CD4-positive, CD25-positive, alpha-beta regulatory T cell (primary cell): ENCODE data around the gene VDR. TPM values are rescaled to one million over a fixed set of nuclear protein-coding genes. Genes with fewer than 3 reads are reported as not detected.

Experiments used
- ATAC-seq, 2 donors: fragments of 150-1000 bp; cut with Tn5 transposase; one replicate each; pipeline ENCODE4 v1.10.0; 2021; ENCODE audit warnings: low read depth in 2 of 2, moderate number of reproducible peaks in 2 of 2, moderate library complexity in 1 of 2
- DNase-seq, 3 donors: peaks; one replicate each; pipeline versions ENCODE4 v3.0.0 to v3.0.0-alpha.2; 2012 to 2022; ENCODE audit warnings: mixed read lengths in 1 of 3
- H3K27ac ChIP-seq: one replicate; pipeline ENCODE4 v1.7.0; 2013; ENCODE audit warnings: mild to moderate bottlenecking, low read length; ENCODE audit not compliant: insufficient read depth, poor library complexity, severe bottlenecking
- H3K27me3 ChIP-seq: one replicate; pipeline ENCODE4 v1.7.0; 2013; ENCODE audit warnings: low read length; ENCODE audit not compliant: control insufficient read depth, insufficient read depth
- H3K36me3 ChIP-seq: one replicate; pipeline ENCODE4 v1.7.0; 2013; ENCODE audit warnings: mild to moderate bottlenecking, low read length, moderate library complexity; ENCODE audit not compliant: control insufficient read depth, insufficient read depth
- H3K4me1 ChIP-seq: 2 replicates; pipeline ENCODE4 v1.7.0; 2013; ENCODE audit warnings: mild to moderate bottlenecking, low read length; ENCODE audit not compliant: insufficient read depth, control insufficient read depth, poor library complexity, severe bottlenecking
- H3K4me3 ChIP-seq: one replicate; pipeline ENCODE4 v1.7.0; 2013; ENCODE audit warnings: low read depth, mild to moderate bottlenecking, low read length, moderate library complexity
- H3K9me3 ChIP-seq, 2 experiments: 1 replicate in 1 of 2; 2 replicates in 1 of 2; pipeline ENCODE4 v1.7.0; 2013; ENCODE audit warnings: low read length in 2 of 2, mild to moderate bottlenecking in 1 of 2, moderate library complexity in 1 of 2; ENCODE audit not compliant: control insufficient read depth in 2 of 2
- H3K27ac Mint-ChIP-seq, 3 donors: one replicate each; pipeline ENCODE4 v1.8.0; 2020 to 2022; ENCODE audit warnings: mild to moderate bottlenecking in 3 of 3, mixed read lengths in 3 of 3, moderate library complexity in 2 of 3
- H3K27me3 Mint-ChIP-seq: one replicate; pipeline ENCODE4 v1.8.0; 2022; ENCODE audit warnings: mild to moderate bottlenecking, mixed read lengths
- H3K36me3 Mint-ChIP-seq: one replicate; pipeline ENCODE4 v1.8.0; 2020; ENCODE audit warnings: mixed read lengths
- H3K4me1 Mint-ChIP-seq, 4 donors: one replicate each; pipeline ENCODE4 v1.8.0; 2020 to 2022; ENCODE audit warnings: mixed read lengths in 4 of 4, mild to moderate bottlenecking in 1 of 4
- H3K4me3 Mint-ChIP-seq, 4 donors: one replicate each; pipeline ENCODE4 v1.8.0; 2020 to 2022; ENCODE audit warnings: mild to moderate bottlenecking in 4 of 4, mixed read lengths in 4 of 4, moderate library complexity in 3 of 4
- H3K9me3 Mint-ChIP-seq, 7 donors: one replicate each; pipeline ENCODE4 v1.8.0; 2020 to 2022; ENCODE audit warnings: mixed read lengths in 7 of 7, mild to moderate bottlenecking in 3 of 7, moderate library complexity in 2 of 7
- polyA plus RNA-seq, 4 donors: library from polyadenylated mRNA; unstranded; fragments of 300-500 nt; fragmentation: Illumina TruSeq; gene quantifications; one replicate each; pipeline ENCODE4 v1.2.3, GENCODE V29; 2021
- total RNA-seq: library from RNA; stranded (reverse); gene quantifications from one replicate; pipeline ENCODE4 v1.2.3, GENCODE V29; 2022

The VDR gene
- total and polyA plus RNA-seq, 5 donors from 2014 or later, result 1.6 to 4.5 (median 2.8) TPM

- H3K27ac Mint-ChIP-seq, result peak overlapping the region in 1 of 3 donors; percentile 72
- H3K4me1 Mint-ChIP-seq, result peaks cover 0 to 5% (median 2%) of the 10 kb centered on the region in 4 donors
- no peak for ATAC-seq
- no peaks in the 10 kb centered on the region for H3K36me3 ChIP-seq
- no peaks in the 10 kb centered on the region for H3K9me3 ChIP-seq
- no peak overlapping the region for H3K4me3 ChIP-seq
- H3K4me1 ChIP-seq, result no peaks in the 10 kb centered on the region
- no peak for DNase-seq
- H3K27ac ChIP-seq, result no peak overlapping the region
- no peaks in the 10 kb centered on the region for H3K27me3 ChIP-seq
- no peak overlapping the region for H3K4me3 Mint-ChIP-seq
- H3K9me3 Mint-ChIP-seq, result no peaks in the 10 kb centered on the region
- peaks cover 29% of the 10 kb centered on the region for H3K27me3 Mint-ChIP-seq
- H3K36me3 Mint-ChIP-seq, result no peaks in the 10 kb centered on the region
These were observed 34.3 kb upstream of the VDR start for GRCh38 chr12:47939009-47939601.

DNA sequence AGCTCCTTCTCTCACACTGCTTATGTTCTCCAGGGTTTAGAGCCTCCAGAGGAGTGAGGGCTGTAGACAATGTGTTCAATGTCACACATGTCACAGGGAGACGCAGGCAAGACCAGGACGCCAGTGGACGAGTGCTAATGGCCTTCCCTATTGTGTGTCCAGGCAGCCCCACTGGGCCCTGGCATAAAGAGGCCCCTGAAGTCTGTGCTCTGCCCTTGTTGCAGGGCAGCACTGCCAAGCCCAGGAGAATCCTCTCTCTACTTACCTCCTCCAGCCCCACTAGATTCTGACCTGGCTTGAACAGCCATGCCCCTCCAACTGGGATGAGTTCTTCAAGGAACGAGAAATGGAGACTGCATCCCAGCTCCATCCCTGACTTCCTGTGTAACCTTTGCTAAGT is 33.8 kb upstream of the VDR start:
- DNase-seq (no peak), ATAC-seq (no peak)
- Mint-ChIP-seq H3K27ac (peak overlapping the region in 1 of 3 donors; percentile 72), H3K4me3 (no peak overlapping the region), H3K4me1 (peaks cover 0 to 5% (median 2%) of the 10 kb centered on the region in 4 donors), H3K9me3 (peaks cover 0 to 3% (median 0%) of the 10 kb centered on the region in 7 donors), H3K27me3 (peaks cover 29% of the 10 kb centered on the region), H3K36me3 (no peaks in the 10 kb centered on the region)
- H3K4me3 ChIP-seq, result no peak overlapping the region
- no peaks in the 10 kb centered on the region for H3K27me3 ChIP-seq
- H3K4me1 ChIP-seq, result no peaks in the 10 kb centered on the region
- no peaks in the 10 kb centered on the region for H3K9me3 ChIP-seq
- no peaks in the 10 kb centered on the region for H3K36me3 ChIP-seq
- H3K27ac ChIP-seq, result no peak overlapping the region

DNA sequence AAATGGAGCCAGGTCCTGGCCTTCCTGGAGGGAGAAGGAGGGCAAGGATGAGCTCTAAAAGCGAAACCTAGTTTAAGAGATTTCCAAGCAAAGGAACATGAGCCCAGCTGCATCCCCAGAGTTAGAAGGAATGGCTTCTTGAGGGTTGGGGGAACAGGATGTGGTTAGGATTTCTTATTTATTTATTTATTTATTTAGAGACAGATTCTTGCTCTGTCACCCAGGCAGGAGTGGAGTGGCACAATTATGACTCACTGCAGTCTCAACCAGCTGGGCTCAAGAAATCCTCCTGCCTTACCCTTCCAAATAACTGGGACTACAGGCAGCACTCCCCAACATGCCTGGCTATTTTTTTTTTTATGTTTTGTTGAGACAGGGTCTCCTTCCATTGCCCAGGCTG is 33.3 kb upstream of the VDR start:
- Histone ChIP-seq H3K36me3 (no peaks in the 10 kb centered on the region), H3K4me3 (no peak overlapping the region), H3K4me1 (no peaks in the 10 kb centered on the region), H3K27me3 (no peaks in the 10 kb centered on the region), H3K9me3 (no peaks in the 10 kb centered on the region), H3K27ac (no peak overlapping the region)
- no peak for ATAC-seq
- DNase-seq, result no peak
- Mint-ChIP-seq H3K4me1 (peaks cover 0 to 5% (median 2%) of the 10 kb centered on the region in 4 donors), H3K36me3 (no peaks in the 10 kb centered on the region), H3K4me3 (no peak overlapping the region), H3K27ac (no peak overlapping the region), H3K9me3 (peaks cover 0 to 3% (median 0%) of the 10 kb centered on the region in 7 donors), H3K27me3 (peaks cover 29% of the 10 kb centered on the region)

GRCh38 chr12:47935184-47935583 is 30.4 kb upstream of the VDR start:
- Histone ChIP-seq H3K36me3 (no peaks in the 10 kb centered on the region), H3K27me3 (peaks cover 4% of the 10 kb centered on the region), H3K27ac (no peak overlapping the region), H3K9me3 (no peaks in the 10 kb centered on the region), H3K4me3 (no peak overlapping the region), H3K4me1 (no peaks in the 10 kb centered on the region)
- Mint-ChIP-seq H3K9me3 (peaks cover 0 to 3% (median 0%) of the 10 kb centered on the region in 7 donors), H3K27ac (no peak overlapping the region), H3K4me1 (no peaks in the 10 kb centered on the region), H3K4me3 (no peak overlapping the region), H3K27me3 (peaks cover 27% of the 10 kb centered on the region), H3K36me3 (no peaks in the 10 kb centered on the region)
- DNase-seq (no peak), ATAC-seq (no peak)

- no peaks in the 10 kb centered on the region for H3K9me3 ChIP-seq
- H3K27me3 ChIP-seq, result peaks cover 4% of the 10 kb centered on the region
- no peak overlapping the region for H3K4me3 ChIP-seq
- Mint-ChIP-seq H3K27me3 (peaks cover 22% of the 10 kb centered on the region), H3K9me3 (peaks cover 0 to 4% (median 0%) of the 10 kb centered on the region in 7 donors), H3K36me3 (no peaks in the 10 kb centered on the region), H3K4me3 (no peak overlapping the region), H3K4me1 (no peaks in the 10 kb centered on the region), H3K27ac (no peak overlapping the region)
- no peaks in the 10 kb centered on the region for H3K36me3 ChIP-seq
- no peak overlapping the region for H3K27ac ChIP-seq
- ATAC-seq (no peak), DNase-seq (no peak)
- no peaks in the 10 kb centered on the region for H3K4me1 ChIP-seq
These were observed 26.4 kb upstream of the VDR start for GRCh38 chr12:47931187-47931586.

DNA sequence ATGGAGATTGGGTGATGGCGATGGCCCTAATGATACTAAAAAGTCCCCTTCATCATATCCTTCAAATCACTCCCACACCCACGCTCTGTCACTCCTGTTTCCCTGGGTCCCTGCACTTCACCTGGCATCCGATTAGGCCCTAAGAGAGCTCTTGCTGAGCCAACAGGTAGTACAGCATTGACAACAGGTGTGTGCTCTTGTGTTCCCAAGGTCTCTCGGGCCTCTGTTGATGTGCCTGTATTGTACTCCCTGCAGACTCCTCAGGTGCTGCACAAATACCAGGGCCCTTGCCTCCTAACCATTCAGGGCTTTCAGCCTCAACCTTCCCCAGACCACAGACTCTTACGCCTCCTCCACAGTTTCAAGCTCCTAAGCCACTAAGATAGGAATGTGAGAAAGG is 25.8 kb upstream of the VDR start:
- Mint-ChIP-seq H3K36me3 (no peaks in the 10 kb centered on the region), H3K27me3 (peaks cover 18% of the 10 kb centered on the region), H3K4me3 (no peak overlapping the region), H3K27ac (no peak overlapping the region), H3K4me1 (no peaks in the 10 kb centered on the region), H3K9me3 (peaks cover 0 to 4% (median 0%) of the 10 kb centered on the region in 7 donors)
- Histone ChIP-seq H3K9me3 (no peaks in the 10 kb centered on the region), H3K27me3 (peaks cover 4% of the 10 kb centered on the region), H3K4me1 (no peaks in the 10 kb centered on the region), H3K36me3 (no peaks in the 10 kb centered on the region), H3K4me3 (no peak overlapping the region), H3K27ac (no peak overlapping the region)
- ATAC-seq (no peak), DNase-seq (no peak)

DNA sequence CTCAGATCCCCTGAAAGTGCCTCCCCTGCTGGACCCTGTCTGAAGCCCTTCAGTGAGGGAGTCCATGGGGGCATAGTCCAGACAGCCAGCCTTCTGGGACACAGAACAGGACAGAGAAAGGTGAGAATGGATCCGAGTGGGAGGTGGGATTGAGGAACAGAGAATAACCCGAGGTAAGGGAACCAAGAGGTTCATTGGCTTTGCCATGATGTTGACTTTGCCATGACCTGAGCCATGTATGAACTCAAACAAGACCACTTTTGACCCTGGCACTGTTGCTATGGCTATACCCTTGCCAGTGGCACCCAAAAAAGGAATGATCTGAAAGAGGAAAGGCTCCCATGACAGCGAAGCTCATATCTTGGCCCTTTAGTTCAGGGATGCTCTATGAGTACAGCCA is 22.6 kb upstream of the VDR start:
- H3K9me3 Mint-ChIP-seq, result peaks cover 0 to 4% (median 0%) of the 10 kb centered on the region in 7 donors
- H3K36me3 Mint-ChIP-seq, result no peaks in the 10 kb centered on the region
- no peaks in the 10 kb centered on the region for H3K4me1 ChIP-seq
- no peak overlapping the region for H3K27ac Mint-ChIP-seq
- no peaks in the 10 kb centered on the region for H3K9me3 ChIP-seq
- H3K4me1 Mint-ChIP-seq, result no peaks in the 10 kb centered on the region
- H3K27ac ChIP-seq, result no peak overlapping the region
- DNase-seq (no peak), ATAC-seq (no peak)
- peaks cover 28% of the 10 kb centered on the region for H3K27me3 Mint-ChIP-seq
- H3K4me3 ChIP-seq, result no peak overlapping the region
- H3K36me3 ChIP-seq, result no peaks in the 10 kb centered on the region
- peaks cover 9% of the 10 kb centered on the region for H3K27me3 ChIP-seq
- no peak overlapping the region for H3K4me3 Mint-ChIP-seq

DNA sequence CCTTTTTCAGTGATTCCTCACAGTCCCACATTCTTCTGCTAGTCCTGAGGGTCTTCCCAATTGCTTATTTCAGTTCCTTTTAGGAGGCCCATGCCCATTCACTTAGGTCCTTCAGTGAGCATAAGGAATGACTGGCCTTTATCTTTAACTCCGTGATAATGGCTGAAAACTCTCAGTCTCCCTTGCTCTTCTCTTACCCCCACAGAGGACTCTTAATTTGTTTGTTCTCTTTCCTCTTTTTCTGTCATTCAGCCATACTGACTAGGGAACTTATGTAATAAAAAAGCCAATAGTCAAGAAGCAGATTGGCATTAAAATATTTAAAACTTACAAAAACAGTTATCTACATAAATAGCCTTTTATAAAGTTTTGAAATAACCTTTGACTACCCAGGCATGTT is 17.1 kb upstream of the VDR start:
- Histone ChIP-seq H3K27ac (no peak overlapping the region), H3K4me1 (no peaks in the 10 kb centered on the region), H3K4me3 (no peak overlapping the region), H3K9me3 (no peaks in the 10 kb centered on the region), H3K27me3 (peaks cover 6% of the 10 kb centered on the region), H3K36me3 (no peaks in the 10 kb centered on the region)
- Mint-ChIP-seq H3K27ac (no peak overlapping the region), H3K36me3 (no peaks in the 10 kb centered on the region), H3K9me3 (peaks cover 0 to 2% (median 0%) of the 10 kb centered on the region in 7 donors), H3K27me3 (peaks cover 38% of the 10 kb centered on the region), H3K4me1 (no peaks in the 10 kb centered on the region), H3K4me3 (no peak overlapping the region)
- DNase-seq (no peak), ATAC-seq (no peak)
